ENCODE results near the gene MYH6.
"Not testable (repeated sequence)": the region's sequence is repeated elsewhere in the genome, so short reads cannot be mapped to it uniquely, and the experiment has no call there.

The MYH6 gene

GRCh38 chr14:23407516-23408306, at the start of gene MYH6:
MYH6 (minus strand) TSS chr14:23408273; CDS start chr14:23407223, 1,050 bp downstream.
- in situ Hi-C loops (cut with HindIII; ENCODE audit: low sequenced_read_pairs) = no loop called here

GRCh38 chr14:23456883-23457586, 49.0 kb upstream of the MYH6 start:
- in situ Hi-C loops (cut with HindIII; ENCODE audit: low sequenced_read_pairs) = not testable (repeated sequence)

GRCh38 chr14:23454445-23454856, 46.4 kb upstream of the MYH6 start:
- in situ Hi-C loops (cut with HindIII; ENCODE audit: low sequenced_read_pairs) = no loop called here

- in situ Hi-C loops (cut with HindIII; ENCODE audit: low sequenced_read_pairs) = no loop called here
Measured at GRCh38 chr14:23452237-23452636, 44.2 kb upstream of the MYH6 start.

- in situ Hi-C loops (cut with HindIII; ENCODE audit: low sequenced_read_pairs) = no loop called here
Measured at GRCh38 chr14:23450379-23450778, 42.3 kb upstream of the MYH6 start.

GRCh38 chr14:23449314-23449713, 41.2 kb upstream of the MYH6 start:
- in situ Hi-C loops (cut with HindIII; ENCODE audit: low sequenced_read_pairs) = loop anchor here (5.0 kb wide), 1 partner anchor 83 kb away; no protein-coding TSS in a partner anchor

GRCh38 chr14:23447361-23448350, 39.6 kb upstream of the MYH6 start:
- in situ Hi-C loops (cut with HindIII; ENCODE audit: low sequenced_read_pairs) = loop anchor here (5.0 kb wide), 1 partner anchor 85 kb away; no protein-coding TSS in a partner anchor

- in situ Hi-C loops (cut with HindIII; ENCODE audit: low sequenced_read_pairs) = loop anchor here (5.0 kb wide), 1 partner anchor 86 kb away; no protein-coding TSS in a partner anchor
Measured at GRCh38 chr14:23446291-23446851, 38.3 kb upstream of the MYH6 start.

GRCh38 chr14:23445773-23446172, 37.7 kb upstream of the MYH6 start:
- in situ Hi-C loops (cut with HindIII; ENCODE audit: low sequenced_read_pairs) = loop anchor here (5.0 kb wide), 1 partner anchor 87 kb away; no protein-coding TSS in a partner anchor

- in situ Hi-C loops (cut with HindIII; ENCODE audit: low sequenced_read_pairs) = no loop called here
Measured at GRCh38 chr14:23444314-23444713, 36.2 kb upstream of the MYH6 start.

GRCh38 chr14:23443881-23444280, 35.8 kb upstream of the MYH6 start:
- in situ Hi-C loops (cut with HindIII; ENCODE audit: low sequenced_read_pairs) = no loop called here

GRCh38 chr14:23443411-23443812, 35.3 kb upstream of the MYH6 start:
- in situ Hi-C loops (cut with HindIII; ENCODE audit: low sequenced_read_pairs) = no loop called here

- in situ Hi-C loops (cut with HindIII; ENCODE audit: low sequenced_read_pairs) = no loop called here
Measured at GRCh38 chr14:23442721-23443356, 34.8 kb upstream of the MYH6 start.

GRCh38 chr14:23441076-23441475, 33.0 kb upstream of the MYH6 start:
- in situ Hi-C loops (cut with HindIII; ENCODE audit: low sequenced_read_pairs) = no loop called here

- in situ Hi-C loops (cut with HindIII; ENCODE audit: low sequenced_read_pairs) = no loop called here
Measured at GRCh38 chr14:23439107-23439835, 31.2 kb upstream of the MYH6 start.

- in situ Hi-C loops (cut with HindIII; ENCODE audit: low sequenced_read_pairs) = no loop called here
Measured at GRCh38 chr14:23438101-23438971, 30.3 kb upstream of the MYH6 start.

GRCh38 chr14:23437133-23438100, 29.3 kb upstream of the MYH6 start:
- in situ Hi-C loops (cut with HindIII; ENCODE audit: low sequenced_read_pairs) = no loop called here

Data from DLD1 (cell line).